ENCODE results near the gene AGBL4. TPM values are rescaled to one million over a fixed set of nuclear protein-coding genes. Genes with fewer than 3 reads are reported as not detected.

The AGBL4 gene
- total and polyA plus RNA-seq, 9 of the 15 experiments (the other 6 are each of a cell fraction or from before 2014, with no cell fraction given) = 0.11 TPM; not detected in 7

DNA sequence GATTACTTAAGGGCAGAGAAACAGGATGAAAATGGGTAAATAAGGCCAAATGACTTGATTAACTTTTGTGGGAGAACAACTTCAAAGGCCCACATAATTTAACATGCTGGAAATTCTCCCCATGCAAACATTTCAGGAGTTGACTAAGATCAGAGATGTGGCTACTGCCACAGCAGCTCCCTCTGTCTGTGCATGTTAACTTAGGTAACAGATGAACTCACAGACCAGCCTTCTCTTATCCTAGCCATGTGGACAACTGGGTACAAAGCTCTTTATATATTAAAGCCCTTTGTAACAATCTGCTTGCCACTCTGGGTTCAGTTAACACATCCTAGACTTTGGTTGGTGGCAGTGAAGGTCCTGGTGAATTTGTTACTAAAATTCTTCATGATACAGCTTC lies 1280.3 kb downstream of the AGBL4 start:
- in situ Hi-C loops (cut with MboI) = no loop called here
- TF ChIP-seq, protein P1, sequence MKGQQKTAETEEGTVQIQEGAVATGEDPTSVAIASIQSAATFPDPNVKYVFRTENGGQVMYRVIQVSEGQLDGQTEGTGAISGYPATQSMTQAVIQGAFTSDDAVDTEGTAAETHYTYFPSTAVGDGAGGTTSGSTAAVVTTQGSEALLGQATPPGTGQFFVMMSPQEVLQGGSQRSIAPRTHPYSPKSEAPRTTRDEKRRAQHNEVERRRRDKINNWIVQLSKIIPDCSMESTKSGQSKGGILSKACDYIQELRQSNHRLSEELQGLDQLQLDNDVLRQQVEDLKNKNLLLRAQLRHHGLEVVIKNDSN (CRISPR knock-in tag; IDR thresholded peaks at IDR 0.05) = no peak
- TF ChIP-seq ZNF764 (CRISPR knock-in tag; IDR thresholded peaks at IDR 0.05; ENCODE audit: low read depth) (no peak), ZNF695 (CRISPR knock-in tag; IDR thresholded peaks at IDR 0.05) (no peak)
- TF ChIP-seq, protein P2, sequence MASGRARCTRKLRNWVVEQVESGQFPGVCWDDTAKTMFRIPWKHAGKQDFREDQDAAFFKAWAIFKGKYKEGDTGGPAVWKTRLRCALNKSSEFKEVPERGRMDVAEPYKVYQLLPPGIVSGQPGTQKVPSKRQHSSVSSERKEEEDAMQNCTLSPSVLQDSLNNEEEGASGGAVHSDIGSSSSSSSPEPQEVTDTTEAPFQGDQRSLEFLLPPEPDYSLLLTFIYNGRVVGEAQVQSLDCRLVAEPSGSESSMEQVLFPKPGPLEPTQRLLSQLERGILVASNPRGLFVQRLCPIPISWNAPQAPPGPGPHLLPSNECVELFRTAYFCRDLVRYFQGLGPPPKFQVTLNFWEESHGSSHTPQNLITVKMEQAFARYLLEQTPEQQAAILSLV (tag; IDR thresholded peaks at IDR 0.05) = no peak
- TF ChIP-seq, protein P3, sequence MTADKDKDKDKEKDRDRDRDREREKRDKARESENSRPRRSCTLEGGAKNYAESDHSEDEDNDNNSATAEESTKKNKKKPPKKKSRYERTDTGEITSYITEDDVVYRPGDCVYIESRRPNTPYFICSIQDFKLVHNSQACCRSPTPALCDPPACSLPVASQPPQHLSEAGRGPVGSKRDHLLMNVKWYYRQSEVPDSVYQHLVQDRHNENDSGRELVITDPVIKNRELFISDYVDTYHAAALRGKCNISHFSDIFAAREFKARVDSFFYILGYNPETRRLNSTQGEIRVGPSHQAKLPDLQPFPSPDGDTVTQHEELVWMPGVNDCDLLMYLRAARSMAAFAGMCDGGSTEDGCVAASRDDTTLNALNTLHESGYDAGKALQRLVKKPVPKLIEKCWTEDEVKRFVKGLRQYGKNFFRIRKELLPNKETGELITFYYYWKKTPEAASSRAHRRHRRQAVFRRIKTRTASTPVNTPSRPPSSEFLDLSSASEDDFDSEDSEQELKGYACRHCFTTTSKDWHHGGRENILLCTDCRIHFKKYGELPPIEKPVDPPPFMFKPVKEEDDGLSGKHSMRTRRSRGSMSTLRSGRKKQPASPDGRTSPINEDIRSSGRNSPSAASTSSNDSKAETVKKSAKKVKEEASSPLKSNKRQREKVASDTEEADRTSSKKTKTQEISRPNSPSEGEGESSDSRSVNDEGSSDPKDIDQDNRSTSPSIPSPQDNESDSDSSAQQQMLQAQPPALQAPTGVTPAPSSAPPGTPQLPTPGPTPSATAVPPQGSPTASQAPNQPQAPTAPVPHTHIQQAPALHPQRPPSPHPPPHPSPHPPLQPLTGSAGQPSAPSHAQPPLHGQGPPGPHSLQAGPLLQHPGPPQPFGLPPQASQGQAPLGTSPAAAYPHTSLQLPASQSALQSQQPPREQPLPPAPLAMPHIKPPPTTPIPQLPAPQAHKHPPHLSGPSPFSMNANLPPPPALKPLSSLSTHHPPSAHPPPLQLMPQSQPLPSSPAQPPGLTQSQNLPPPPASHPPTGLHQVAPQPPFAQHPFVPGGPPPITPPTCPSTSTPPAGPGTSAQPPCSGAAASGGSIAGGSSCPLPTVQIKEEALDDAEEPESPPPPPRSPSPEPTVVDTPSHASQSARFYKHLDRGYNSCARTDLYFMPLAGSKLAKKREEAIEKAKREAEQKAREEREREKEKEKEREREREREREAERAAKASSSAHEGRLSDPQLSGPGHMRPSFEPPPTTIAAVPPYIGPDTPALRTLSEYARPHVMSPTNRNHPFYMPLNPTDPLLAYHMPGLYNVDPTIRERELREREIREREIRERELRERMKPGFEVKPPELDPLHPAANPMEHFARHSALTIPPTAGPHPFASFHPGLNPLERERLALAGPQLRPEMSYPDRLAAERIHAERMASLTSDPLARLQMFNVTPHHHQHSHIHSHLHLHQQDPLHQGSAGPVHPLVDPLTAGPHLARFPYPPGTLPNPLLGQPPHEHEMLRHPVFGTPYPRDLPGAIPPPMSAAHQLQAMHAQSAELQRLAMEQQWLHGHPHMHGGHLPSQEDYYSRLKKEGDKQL (CRISPR knock-in tag; IDR thresholded peaks at IDR 0.05; ENCODE audit: borderline replicate concordance) = no peak
- TF ChIP-seq, protein P4, sequence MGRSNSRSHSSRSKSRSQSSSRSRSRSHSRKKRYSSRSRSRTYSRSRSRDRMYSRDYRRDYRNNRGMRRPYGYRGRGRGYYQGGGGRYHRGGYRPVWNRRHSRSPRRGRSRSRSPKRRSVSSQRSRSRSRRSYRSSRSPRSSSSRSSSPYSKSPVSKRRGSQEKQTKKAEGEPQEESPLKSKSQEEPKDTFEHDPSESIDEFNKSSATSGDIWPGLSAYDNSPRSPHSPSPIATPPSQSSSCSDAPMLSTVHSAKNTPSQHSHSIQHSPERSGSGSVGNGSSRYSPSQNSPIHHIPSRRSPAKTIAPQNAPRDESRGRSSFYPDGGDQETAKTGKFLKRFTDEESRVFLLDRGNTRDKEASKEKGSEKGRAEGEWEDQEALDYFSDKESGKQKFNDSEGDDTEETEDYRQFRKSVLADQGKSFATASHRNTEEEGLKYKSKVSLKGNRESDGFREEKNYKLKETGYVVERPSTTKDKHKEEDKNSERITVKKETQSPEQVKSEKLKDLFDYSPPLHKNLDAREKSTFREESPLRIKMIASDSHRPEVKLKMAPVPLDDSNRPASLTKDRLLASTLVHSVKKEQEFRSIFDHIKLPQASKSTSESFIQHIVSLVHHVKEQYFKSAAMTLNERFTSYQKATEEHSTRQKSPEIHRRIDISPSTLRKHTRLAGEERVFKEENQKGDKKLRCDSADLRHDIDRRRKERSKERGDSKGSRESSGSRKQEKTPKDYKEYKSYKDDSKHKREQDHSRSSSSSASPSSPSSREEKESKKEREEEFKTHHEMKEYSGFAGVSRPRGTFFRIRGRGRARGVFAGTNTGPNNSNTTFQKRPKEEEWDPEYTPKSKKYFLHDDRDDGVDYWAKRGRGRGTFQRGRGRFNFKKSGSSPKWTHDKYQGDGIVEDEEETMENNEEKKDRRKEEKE (IDR thresholded peaks at IDR 0.05; ENCODE audit: borderline replicate concordance in 1 of 2, control insufficient read depth in 1 of 2, low read depth in 2 of 2, low read length in 1 of 2) = no peak
- TF ChIP-seq, protein P5, sequence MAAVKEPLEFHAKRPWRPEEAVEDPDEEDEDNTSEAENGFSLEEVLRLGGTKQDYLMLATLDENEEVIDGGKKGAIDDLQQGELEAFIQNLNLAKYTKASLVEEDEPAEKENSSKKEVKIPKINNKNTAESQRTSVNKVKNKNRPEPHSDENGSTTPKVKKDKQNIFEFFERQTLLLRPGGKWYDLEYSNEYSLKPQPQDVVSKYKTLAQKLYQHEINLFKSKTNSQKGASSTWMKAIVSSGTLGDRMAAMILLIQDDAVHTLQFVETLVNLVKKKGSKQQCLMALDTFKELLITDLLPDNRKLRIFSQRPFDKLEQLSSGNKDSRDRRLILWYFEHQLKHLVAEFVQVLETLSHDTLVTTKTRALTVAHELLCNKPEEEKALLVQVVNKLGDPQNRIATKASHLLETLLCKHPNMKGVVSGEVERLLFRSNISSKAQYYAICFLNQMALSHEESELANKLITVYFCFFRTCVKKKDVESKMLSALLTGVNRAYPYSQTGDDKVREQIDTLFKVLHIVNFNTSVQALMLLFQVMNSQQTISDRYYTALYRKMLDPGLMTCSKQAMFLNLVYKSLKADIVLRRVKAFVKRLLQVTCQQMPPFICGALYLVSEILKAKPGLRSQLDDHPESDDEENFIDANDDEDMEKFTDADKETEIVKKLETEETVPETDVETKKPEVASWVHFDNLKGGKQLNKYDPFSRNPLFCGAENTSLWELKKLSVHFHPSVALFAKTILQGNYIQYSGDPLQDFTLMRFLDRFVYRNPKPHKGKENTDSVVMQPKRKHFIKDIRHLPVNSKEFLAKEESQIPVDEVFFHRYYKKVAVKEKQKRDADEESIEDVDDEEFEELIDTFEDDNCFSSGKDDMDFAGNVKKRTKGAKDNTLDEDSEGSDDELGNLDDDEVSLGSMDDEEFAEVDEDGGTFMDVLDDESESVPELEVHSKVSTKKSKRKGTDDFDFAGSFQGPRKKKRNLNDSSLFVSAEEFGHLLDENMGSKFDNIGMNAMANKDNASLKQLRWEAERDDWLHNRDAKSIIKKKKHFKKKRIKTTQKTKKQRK (IDR thresholded peaks at IDR 0.05; ENCODE audit: borderline replicate concordance, low read depth, low read length) = no peak

More for the DNA sequence above, 1280.3 kb downstream of the AGBL4 start:
- Histone ChIP-seq H4K20me1 (replicated peaks; ENCODE audit: control insufficient read depth, insufficient read depth, low read length) (no peaks in the 10 kb centered on the region), H3K9me3 (replicated peaks; ENCODE audit: control insufficient read depth, insufficient read depth, low read depth, low read length) (no peaks in the 10 kb centered on the region; the same call in 1 of the 2 replicates), H3K27ac (ENCODE audit: extremely low read depth, low read depth, low read length) (no peak overlapping the region), H3K9ac (ENCODE audit: insufficient read depth in 1 of 2, low read depth in 2 of 2, low read length in 2 of 2) (no peak overlapping the region), H2AFZ (ENCODE audit: low read depth, low read length) (no peak overlapping the region), H3K4me3 (no peak overlapping the region), H3K9me1 (ENCODE audit: control insufficient read depth, insufficient read depth, low read length) (no peaks in the 10 kb centered on the region), H3K79me2 (ENCODE audit: control insufficient read depth, insufficient read depth, low read length) (no peaks in the 10 kb centered on the region), H3K27me3 (ENCODE audit: control insufficient read depth in 2 of 2, insufficient read depth in 2 of 2, low read length in 2 of 2) (no peaks in the 10 kb centered on the region), H3K36me3 (ENCODE audit: control insufficient read depth, insufficient read depth, low read length) (no peaks in the 10 kb centered on the region), H3K4me1 (replicated peaks in 1 of 2; ENCODE audit: control insufficient read depth in 2 of 2, insufficient read depth in 2 of 2, low read length in 2 of 2) (no peaks in the 10 kb centered on the region), H3K4me2 (ENCODE audit: insufficient read depth, low read length) (no peak overlapping the region)
- no TSS peak for BruUV-seq (replicated peaks)
- ChIA-PET CTCF (ENCODE audit: low intra/inter-chr PET ratio) (no interaction called here), POLR2A (interaction anchor here (0.8 to 1.6 kb wide), 3 partner anchors 10 to 38 kb away, joined by 3 read pairs; no protein-coding TSS in a partner anchor)
- intact Hi-C loops (cut with micrococcal nuclease) = no loop called here
- no peak for FAIRE-seq
- ATAC-seq = no peak
- DNase-seq (ENCODE audit: extremely low read depth in 1 of 4, low spot score in 3 of 4) = no peak
